GM18505 (cell line): Measurements from ENCODE around the gene HOXC10.

Source experiments
- ATAC-seq: cut with Tn5 transposase; IDR thresholded peaks from one replicate; pipeline ENCODE4 v1.9.1; 2021; ENCODE audit not compliant: unreplicated experiment
- POLR2A ChIP-seq: IDR thresholded peaks from 4 replicates; pipeline ENCODE4 v1.6.1; 2011; ENCODE audit warnings: borderline replicate concordance; ENCODE audit not compliant: insufficient read depth, insufficient read length; ENCODE audit errors: extremely low read depth

HOXC10 gene

DNA sequence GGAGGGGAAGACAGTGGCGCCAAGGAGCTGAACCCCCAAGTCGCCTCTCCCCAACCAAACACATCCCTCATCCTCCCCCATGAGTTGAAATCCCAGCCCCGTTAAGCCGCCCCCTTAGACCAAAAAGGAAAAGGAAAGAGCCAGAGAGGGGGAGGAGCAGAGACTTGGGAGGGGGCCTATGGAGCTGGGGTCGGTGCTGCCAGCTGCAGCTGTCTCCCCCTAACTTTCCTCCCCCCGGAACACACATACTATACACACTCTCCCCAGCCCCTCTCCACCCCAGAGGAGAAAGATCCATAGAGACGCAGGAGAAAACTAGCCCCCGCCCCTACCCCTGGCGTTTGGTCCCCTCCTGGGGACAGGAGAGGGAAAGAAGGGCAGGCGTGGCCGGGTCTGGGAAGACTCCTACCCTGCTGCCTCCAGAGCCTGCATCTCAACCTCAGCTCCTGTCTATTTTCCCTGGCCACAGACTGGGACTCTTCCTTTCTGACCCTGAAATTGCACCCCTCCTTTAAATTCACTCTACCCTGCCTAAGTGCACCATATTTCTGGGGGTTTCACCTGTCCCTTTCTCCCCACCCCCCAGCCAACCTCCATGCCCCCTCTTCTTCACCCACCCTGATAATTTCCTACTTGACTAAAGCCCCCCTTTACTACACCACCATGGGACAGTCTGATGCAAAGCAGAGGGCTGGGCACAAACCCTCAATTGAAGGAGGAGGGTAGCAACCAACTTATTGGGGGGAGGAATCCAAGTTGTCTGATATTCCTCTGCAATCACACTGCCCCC lies 13.4 kb downstream of the HOXC10 start:
- TF ChIP-seq POLR2A = no peak
- ATAC-seq = no peak

DNA sequence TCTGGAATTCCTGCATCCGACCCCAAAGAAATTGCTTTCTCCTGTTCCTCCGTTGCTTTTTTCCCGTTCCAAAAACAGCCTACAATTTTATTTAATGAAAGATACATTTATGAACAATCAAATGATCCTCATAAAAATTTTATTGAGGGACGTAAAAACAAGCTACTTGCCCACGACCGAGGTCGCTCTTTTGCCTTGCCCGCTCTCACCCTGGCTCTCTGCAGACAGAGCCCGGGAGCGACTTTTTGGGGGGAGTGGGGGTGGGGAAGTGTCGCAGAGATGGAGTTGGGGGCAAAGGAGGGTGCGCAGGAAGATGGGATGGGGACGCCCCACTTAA lies 13.9 kb downstream of the HOXC10 start:
- no peak for ATAC-seq
- no peak for TF ChIP-seq POLR2A

DNA sequence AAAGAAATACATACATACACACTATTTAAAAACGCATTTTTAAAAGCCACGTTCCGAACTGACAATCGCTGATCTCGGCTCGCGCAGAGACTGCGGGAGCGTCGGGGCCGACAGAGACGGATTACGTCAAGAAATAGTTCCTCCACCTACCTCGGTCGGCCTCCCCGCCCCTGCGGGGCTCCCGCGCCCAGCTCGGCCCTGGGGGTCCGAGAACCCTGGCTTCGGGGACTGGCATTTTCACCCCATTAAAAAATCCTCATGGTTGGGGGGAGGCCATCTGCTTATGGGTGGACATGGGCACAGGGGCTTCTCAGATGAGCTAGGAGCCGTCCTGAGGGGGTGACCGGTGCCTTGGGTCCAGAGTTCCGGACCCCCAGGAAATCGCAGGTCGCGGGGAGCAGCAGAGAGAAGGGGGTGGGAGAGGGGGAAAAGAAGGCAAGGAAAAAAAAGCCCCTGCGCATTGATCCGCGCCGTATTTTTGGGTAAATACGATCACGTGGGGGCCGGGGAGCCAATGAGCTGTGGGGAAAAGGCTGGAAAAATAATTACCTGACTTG lies 14.7 kb downstream of the HOXC10 start:
- no peak for ATAC-seq
- TF ChIP-seq POLR2A = no peak

- TF ChIP-seq POLR2A = no peak
- ATAC-seq = no peak
Observed at GRCh38 chr12:54000116-54001114, 15.5 kb downstream of the HOXC10 start, which contains the start of gene HOXC9. Gene HOXC9, plus strand, starts transcription at chr12:54000161. Its CDS starts 28 bp downstream, at chr12:54000189.

- no peak for TF ChIP-seq POLR2A
Observed at GRCh38 chr12:54001283-54002187, 16.6 kb downstream of the HOXC10 start.

GRCh38 chr12:54002278-54002914 lies 17.4 kb downstream of the HOXC10 start:
- no peak for TF ChIP-seq POLR2A

More at GRCh38 chr12:54001283-54002187, 16.6 kb downstream of the HOXC10 start:
- no peak for ATAC-seq

GRCh38 chr12:54002915-54003389 lies 18.0 kb downstream of the HOXC10 start:
- no peak for TF ChIP-seq POLR2A
- ATAC-seq = no peak

More at GRCh38 chr12:54002278-54002914, 17.4 kb downstream of the HOXC10 start:
- ATAC-seq = no peak

GRCh38 chr12:54003625-54004024 lies 18.7 kb downstream of the HOXC10 start:
- no peak for TF ChIP-seq POLR2A
- no peak for ATAC-seq

GRCh38 chr12:54004063-54004840 lies 19.3 kb downstream of the HOXC10 start:
- TF ChIP-seq POLR2A = no peak
- ATAC-seq = no peak

DNA sequence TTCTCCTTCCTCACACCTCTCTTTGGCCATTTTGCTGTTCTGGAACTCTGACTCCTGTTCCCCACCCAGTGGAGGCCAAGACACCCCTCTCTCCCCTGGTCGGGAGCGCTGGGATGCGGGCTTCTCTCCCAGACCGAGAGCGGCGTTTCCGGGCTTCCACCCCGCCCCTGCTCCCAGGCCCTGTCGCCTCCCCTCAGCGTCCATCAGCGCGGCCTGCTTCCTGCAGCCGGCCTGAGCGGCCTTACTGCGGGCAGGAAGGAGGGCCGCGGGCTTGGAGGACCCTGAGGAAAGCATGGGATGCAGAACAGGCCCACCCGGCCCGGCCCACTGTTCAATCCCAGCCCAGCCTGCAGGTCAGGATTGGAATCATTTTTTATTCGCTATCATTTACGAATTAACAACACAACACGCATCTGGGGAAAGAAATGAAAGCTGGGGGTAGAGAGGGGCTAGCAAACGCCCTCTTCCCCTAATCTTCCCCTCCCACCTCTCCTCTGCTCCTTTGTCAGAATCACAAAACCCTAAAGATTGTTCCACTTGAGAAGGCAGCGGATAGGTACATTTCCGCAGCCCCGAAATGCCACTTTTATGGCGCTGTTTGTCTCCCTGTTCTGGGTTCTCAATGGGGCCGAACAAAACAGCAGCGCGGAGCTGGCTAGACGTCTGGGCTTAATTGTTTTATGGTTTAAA lies 20.0 kb downstream of the HOXC10 start:
- no peak for TF ChIP-seq POLR2A
- no peak for ATAC-seq

DNA sequence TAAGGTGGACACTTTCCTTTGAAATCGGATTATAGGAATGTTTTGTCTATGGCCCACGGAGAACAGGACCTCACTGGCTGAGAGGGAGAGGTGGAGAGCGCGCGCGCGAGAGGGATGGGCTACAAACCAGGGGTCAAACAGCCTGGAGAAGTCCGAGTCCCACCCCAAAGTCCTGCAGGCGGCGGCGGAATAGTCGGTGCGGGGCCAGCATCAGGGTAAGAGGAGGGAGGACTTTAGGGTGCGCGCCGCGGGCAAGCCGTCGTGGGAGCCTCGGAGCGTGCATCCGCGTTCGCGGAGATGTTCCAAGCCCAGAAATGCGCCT lies 20.5 kb downstream of the HOXC10 start:
- ATAC-seq = no peak
- TF ChIP-seq POLR2A = no peak
